Measurements from ENCODE around the gene TCP11.

TCP11 gene

DNA sequence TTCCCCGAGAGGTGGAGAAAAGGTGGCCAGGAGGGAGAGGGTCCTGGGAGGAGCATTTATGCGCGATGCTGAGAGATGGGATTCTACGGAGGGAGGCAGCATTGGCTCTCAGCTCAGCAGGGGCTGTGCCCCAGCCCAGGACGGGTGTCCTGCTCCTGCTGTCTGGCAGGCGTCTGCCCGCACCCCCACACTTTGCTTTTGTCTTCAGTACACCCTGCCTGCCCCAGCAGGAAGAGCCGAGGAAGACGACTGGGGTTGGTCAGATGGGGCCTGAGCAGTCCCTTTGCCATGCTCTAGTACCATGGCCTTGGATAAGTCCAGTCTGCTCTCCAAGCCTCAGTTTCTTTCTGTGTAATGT lies 68.5 kb downstream of the TCP11 start:
- no peaks in the 10 kb centered on the region for H3F3A ChIP-seq (ENCODE audit: low read depth)
- no peak overlapping the region for H3K4me3 ChIP-seq (ENCODE audit: low read length, poor library complexity, severe bottlenecking)
- no peaks in the 10 kb centered on the region for H3K9me2 ChIP-seq (replicated peaks; ENCODE audit: low read depth, low read length)
- no peaks in the 10 kb centered on the region for H3K4me1 ChIP-seq (ENCODE audit: insufficient read depth, low read length, poor library complexity, severe bottlenecking)
- no peaks in the 10 kb centered on the region for H4K20me1 ChIP-seq (ENCODE audit: insufficient read depth, low read length, poor library complexity, severe bottlenecking)
- H3K4me2 ChIP-seq (ENCODE audit: low read depth, low read length, poor library complexity, severe bottlenecking): no peak overlapping the region
- no peak overlapping the region for H2AFZ ChIP-seq (ENCODE audit: low read length)
- H3K36me3 ChIP-seq (ENCODE audit: insufficient read depth, low read length): no peaks in the 10 kb centered on the region
- no peaks in the 10 kb centered on the region for H3K9me3 ChIP-seq (ENCODE audit: insufficient read depth, low read depth, low read length)
- no peaks in the 10 kb centered on the region for H3K27me3 ChIP-seq (ENCODE audit: insufficient read depth, low read length, poor library complexity, severe bottlenecking)
- TF ChIP-seq, protein P1, sequence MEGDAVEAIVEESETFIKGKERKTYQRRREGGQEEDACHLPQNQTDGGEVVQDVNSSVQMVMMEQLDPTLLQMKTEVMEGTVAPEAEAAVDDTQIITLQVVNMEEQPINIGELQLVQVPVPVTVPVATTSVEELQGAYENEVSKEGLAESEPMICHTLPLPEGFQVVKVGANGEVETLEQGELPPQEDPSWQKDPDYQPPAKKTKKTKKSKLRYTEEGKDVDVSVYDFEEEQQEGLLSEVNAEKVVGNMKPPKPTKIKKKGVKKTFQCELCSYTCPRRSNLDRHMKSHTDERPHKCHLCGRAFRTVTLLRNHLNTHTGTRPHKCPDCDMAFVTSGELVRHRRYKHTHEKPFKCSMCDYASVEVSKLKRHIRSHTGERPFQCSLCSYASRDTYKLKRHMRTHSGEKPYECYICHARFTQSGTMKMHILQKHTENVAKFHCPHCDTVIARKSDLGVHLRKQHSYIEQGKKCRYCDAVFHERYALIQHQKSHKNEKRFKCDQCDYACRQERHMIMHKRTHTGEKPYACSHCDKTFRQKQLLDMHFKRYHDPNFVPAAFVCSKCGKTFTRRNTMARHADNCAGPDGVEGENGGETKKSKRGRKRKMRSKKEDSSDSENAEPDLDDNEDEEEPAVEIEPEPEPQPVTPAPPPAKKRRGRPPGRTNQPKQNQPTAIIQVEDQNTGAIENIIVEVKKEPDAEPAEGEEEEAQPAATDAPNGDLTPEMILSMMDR (conservative IDR thresholded peaks at IDR 0.05; ENCODE audit: low read length): no peak
- TF ChIP-seq EZH2phosphoT487 (IDR thresholded peaks at IDR 0.05; ENCODE audit: borderline replicate concordance): no peak
- no peaks in the 10 kb centered on the region for H3K79me2 ChIP-seq (ENCODE audit: insufficient read depth, low read length)
- no peak overlapping the region for H3K9ac ChIP-seq (ENCODE audit: low read depth, low read length, poor library complexity, severe bottlenecking)

DNA sequence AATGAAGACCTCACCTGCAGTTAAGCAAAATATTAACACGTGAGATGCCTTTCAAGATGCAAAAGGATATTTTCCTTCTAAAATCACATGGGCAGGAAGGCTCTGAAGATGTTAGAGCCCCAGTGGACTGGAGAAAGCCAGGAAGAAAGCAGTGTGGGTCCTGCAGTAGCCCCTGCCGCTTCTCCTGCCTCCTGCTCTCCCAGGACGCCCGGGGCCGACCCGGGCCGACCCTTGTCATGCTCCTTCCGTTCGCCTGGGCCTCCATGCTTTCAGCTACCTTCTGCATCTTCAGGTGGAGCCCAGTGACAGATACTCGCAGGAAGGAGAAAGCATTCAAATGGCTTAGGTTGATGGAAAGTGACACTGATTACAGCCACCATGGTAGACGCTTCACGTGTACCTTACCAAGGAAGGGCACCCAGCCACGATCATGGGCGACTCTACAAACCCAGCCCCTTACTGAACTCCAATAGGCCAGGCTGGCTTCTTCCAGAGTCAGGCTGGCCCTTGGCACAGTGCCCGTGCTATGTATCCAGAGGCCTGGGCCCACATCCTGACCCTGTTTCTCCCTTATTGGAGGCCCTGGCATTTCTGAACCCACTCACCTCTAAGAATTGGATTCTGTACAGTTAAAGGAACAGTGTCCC lies 69.0 kb downstream of the TCP11 start:
- Histone ChIP-seq H2AFZ (ENCODE audit: low read length) (no peak overlapping the region), H3K4me1 (ENCODE audit: insufficient read depth, low read length, poor library complexity, severe bottlenecking) (no peaks in the 10 kb centered on the region), H3K9ac (ENCODE audit: low read depth, low read length, poor library complexity, severe bottlenecking) (no peak overlapping the region), H3K9me2 (replicated peaks; ENCODE audit: low read depth, low read length) (no peaks in the 10 kb centered on the region), H3K79me2 (ENCODE audit: insufficient read depth, low read length) (no peaks in the 10 kb centered on the region), H3K9me3 (ENCODE audit: insufficient read depth, low read depth, low read length) (no peaks in the 10 kb centered on the region), H3K4me2 (ENCODE audit: low read depth, low read length, poor library complexity, severe bottlenecking) (no peak overlapping the region), H3F3A (ENCODE audit: low read depth) (no peaks in the 10 kb centered on the region), H3K4me3 (ENCODE audit: low read length, poor library complexity, severe bottlenecking) (no peak overlapping the region), H3K27me3 (ENCODE audit: insufficient read depth, low read length, poor library complexity, severe bottlenecking) (no peaks in the 10 kb centered on the region), H3K36me3 (ENCODE audit: insufficient read depth, low read length) (no peaks in the 10 kb centered on the region), H4K20me1 (ENCODE audit: insufficient read depth, low read length, poor library complexity, severe bottlenecking) (no peaks in the 10 kb centered on the region)
- TF ChIP-seq, protein P1 (conservative IDR thresholded peaks at IDR 0.05; ENCODE audit: low read length): no peak
- TF ChIP-seq EZH2phosphoT487 (IDR thresholded peaks at IDR 0.05; ENCODE audit: borderline replicate concordance): no peak

DNA sequence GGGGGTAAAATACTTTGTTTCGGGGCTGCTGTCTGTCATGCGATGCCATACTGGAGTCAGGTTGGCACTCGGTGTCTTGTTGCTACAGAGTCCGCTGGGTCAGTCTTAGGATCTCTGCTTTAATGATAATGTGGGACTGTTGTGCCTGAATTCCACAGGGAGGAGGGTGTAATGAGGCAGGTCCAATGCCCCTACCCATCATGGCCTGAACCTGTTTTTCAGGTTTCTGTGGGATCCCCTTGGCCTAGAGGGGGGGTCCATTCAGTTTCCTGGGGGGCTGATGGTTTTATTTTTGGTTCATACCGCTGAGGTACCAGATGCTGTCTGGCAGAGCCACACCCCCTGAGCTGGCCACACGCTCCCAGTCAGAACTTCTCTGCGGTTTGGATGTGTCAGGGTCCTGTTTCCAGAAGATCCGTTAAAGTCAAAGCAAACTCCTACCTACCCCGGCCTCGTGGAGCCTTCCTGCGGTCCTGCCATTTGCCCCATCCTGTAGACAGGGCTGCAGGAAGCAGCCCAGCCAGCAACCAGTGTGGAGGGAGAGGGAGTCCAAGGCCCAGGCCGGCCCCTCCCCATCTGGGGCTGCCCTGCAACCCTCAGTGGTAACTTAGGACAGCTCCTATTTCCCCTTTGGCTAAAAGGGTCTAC lies 69.7 kb downstream of the TCP11 start:
- TF ChIP-seq, protein P1 (conservative IDR thresholded peaks at IDR 0.05; ENCODE audit: low read length): no peak
- no peak for TF ChIP-seq EZH2phosphoT487 (IDR thresholded peaks at IDR 0.05; ENCODE audit: borderline replicate concordance)

More for the DNA sequence above, 69.7 kb downstream of the TCP11 start:
- Histone ChIP-seq H3K27me3 (ENCODE audit: insufficient read depth, low read length, poor library complexity, severe bottlenecking) (no peaks in the 10 kb centered on the region), H3K36me3 (ENCODE audit: insufficient read depth, low read length) (no peaks in the 10 kb centered on the region), H3K9me2 (replicated peaks; ENCODE audit: low read depth, low read length) (no peaks in the 10 kb centered on the region), H3K79me2 (ENCODE audit: insufficient read depth, low read length) (no peaks in the 10 kb centered on the region), H4K20me1 (ENCODE audit: insufficient read depth, low read length, poor library complexity, severe bottlenecking) (no peaks in the 10 kb centered on the region), H3F3A (ENCODE audit: low read depth) (no peaks in the 10 kb centered on the region), H3K4me3 (ENCODE audit: low read length, poor library complexity, severe bottlenecking) (no peak overlapping the region), H3K9ac (ENCODE audit: low read depth, low read length, poor library complexity, severe bottlenecking) (no peak overlapping the region), H3K9me3 (ENCODE audit: insufficient read depth, low read depth, low read length) (no peaks in the 10 kb centered on the region), H3K4me2 (ENCODE audit: low read depth, low read length, poor library complexity, severe bottlenecking) (no peak overlapping the region), H2AFZ (ENCODE audit: low read length) (no peak overlapping the region), H3K4me1 (ENCODE audit: insufficient read depth, low read length, poor library complexity, severe bottlenecking) (no peaks in the 10 kb centered on the region)
